Stimulated activated CD4-positive, alpha-beta T cell treated with anti-CD3 and anti-CD28 coated beads, Interleukin-1b, Interleukin-23, amount 100 ng/mL, for 48 hours (primary cell): Measurements from ENCODE around the gene ADAMTS4.
A peak's percentile ranks its signal among the peaks of the same experiment; 100 is the strongest.

ENCODE experiments used
- DNase-seq: peaks from one replicate; pipeline ENCODE4 v3.0.0-alpha.2; 2020

Gene ADAMTS4

DNA sequence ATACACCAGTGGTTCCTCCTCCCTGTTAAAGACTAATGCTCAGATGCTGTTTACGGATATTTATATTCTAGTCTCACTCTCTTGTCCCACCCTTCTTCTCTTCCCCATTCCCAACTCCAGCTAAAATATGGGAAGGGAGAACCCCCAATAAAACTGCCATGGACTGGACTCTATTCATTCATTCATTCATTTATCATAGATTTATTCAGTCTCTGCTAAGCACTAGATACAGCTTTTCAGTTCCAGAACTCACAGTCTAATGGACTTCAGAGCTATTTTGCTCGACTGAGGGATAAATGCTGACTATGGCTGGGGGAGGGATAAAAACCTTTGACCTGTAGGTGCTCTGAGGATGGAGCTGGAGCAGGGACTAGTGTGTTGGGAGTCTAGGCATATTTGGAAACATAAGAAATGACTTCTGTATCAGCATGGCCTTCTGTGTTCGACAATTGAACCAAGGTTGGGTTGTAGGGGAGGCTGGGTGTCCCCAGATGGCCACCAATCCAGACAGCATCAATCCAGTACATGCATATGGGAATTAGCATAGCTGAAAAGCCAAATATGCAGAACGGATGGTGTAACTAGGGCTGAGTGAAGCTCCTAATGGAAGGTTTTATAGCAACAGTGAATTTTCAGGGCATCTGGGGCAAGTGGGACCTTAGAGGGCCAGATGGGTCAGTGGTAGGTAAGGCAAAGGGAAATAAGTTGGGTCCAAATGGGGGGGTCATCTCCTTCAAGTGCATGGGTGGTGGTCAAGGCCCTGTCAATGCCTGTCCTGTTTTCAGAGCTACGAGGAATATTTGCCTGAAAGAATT is 20.4 kb upstream of the ADAMTS4 start:
- DNase-seq = no peak

DNA sequence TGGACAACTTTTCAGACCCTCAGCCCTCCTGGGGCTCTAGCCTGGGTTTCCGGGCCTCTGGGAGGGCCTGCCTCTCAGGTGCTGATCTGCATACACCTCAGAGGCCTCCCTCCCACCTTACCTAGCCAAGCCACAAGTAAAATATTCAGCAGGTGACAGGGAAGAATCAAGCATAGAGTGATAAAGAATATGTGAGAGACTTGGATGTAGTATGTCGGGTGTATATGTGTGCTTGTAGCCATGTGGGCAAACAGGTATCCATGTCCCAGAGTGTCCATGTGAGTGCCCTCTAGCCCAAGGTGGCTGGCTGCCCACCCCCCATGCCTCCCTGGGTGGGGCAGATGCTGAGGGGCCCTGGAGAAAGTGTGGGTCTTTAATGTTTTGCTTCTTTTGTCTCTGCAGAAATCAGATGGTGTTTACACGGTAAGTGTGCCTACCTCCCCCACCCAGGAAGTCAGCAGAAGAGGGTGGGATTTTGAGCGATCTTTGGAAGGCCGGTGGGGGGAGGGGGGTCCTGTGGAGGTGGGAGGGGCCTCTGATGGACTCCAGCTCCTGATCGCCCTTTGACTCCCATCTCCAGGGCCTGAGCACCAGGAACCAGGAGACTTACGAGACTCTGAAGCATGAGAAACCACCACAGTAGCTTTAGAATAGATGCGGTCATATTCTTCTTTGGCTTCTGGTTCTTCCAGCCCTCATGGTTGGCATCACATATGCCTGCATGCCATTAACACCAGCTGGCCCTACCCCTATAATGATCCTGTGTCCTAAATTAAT is 19.6 kb upstream of the ADAMTS4 start:
- no peak for DNase-seq

GRCh38 chr1:161217831-161218230 is 19.0 kb upstream of the ADAMTS4 start:
- DNase-seq = no peak

DNA sequence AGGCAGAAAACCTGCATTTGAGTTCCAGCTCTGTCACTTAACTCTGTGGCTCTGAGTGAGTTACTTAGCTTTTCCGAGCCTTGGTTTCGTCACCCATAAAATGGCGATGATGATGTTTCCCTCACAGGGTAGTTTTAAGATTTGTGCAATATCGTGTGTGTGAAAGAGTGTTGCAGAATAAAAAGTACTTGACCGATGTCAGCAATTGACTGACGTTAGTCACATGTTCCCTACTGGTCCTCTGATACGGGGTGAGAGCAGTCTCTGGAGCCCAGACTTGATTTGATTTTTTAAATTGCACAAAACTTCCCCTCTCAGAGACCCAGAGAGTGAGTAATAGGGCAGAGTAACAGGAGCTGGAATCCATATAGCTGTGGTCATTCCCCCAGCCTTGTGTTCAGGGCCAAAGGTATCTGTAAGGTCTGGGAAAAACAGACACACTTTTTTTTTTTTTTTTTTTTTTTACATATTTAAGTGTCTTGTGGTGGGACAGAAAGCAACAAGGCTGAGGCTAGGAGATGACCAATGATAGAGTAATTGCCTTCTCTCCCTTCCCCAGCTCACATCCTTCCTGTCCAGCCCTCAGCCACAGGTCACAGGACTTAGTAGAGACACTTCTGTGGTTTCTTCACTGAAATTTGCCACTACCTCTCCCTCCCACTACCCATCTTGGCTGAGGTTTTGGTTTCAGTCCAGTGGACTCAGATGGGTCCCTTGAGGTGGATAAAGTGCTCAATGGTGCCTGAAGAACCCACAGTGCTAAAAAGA is 18.3 kb upstream of the ADAMTS4 start:
- DNase-seq = no peak

DNA sequence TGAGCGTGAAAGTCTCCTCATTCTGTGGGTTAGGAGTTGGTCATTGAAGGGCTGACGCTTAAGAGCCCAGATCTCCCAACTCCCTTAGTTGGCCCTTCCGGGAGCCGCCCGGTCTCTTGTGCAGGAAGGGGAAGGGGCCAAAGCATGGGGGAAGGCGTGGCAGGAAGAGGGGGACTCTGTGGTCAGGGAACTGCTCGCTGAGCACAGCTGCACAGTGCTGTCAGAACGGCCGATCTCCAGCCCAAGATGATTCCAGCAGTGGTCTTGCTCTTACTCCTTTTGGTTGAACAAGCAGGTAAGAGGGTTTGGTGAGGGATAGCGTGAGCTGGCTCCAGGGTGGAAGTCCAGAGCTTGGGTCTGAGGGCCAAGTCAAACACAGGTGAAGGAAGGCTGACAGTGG is 16.2 kb upstream of the ADAMTS4 start, which contains the start of gene FCER1G:
TSS of gene FCER1G (plus strand) at position 220 of the 400 bp plus-strand sequence. CDS start at position 247, 27 bp downstream.
- DNase-seq = no peak

- no peak for DNase-seq
Observed at GRCh38 chr1:161214369-161214768, 15.5 kb upstream of the ADAMTS4 start.

- DNase-seq = peak; percentile 76
Observed at GRCh38 chr1:161209790-161210409, 11.0 kb upstream of the ADAMTS4 start.

DNA sequence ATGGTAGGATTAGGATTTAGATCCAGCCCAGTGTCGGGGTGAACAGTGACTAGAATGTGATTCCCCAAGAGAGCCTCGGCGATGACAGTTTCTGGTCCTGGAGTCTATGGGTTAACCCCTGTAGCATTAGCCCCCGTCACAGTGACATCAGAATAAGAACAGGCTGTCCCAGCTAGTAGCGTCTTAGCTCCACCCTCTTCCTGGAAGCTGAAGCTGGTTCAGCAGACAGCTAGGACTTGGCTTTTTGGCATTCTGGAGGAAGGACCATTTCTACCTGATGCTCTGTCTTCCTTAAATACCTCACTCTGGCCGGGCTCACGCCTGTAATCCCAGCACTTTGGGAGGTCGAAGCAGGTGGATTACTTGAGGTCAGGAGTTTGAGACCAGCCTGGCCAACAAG is 8.3 kb upstream of the ADAMTS4 start:
- DNase-seq = no peak

DNA sequence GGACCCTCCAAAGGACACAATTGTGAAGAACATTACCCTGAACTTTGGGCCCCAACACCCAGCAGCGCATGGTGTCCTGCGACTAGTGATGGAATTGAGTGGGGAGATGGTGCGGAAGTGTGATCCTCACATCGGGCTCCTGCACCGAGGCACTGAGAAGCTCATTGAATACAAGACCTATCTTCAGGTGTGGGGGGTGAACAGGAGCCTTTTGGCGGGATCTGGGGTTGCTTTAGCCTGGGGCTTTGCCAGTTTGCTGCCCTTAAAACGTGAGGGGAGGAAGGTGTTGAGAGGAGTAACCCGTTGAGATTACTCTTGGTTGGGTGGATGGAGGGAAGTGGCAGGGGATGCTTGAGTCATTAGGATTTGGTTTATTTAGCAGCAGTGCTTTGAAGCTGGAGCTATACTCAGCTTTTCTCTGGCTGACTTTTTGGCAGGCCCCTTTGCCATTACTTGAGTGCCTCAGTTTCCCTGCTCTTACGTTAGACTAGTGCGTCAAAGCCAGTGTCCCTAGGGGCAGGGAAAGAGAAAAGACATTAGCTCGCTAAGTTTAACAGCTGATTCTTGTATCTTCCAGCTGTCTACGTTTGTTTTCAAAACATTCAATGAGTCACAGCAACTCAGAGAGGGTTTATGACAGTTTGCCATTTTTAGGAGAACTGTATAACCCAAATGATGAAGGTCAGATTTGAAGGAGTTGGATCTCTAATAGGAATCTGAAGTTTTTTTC is 7.7 kb upstream of the ADAMTS4 start:
- DNase-seq = no peak

DNA sequence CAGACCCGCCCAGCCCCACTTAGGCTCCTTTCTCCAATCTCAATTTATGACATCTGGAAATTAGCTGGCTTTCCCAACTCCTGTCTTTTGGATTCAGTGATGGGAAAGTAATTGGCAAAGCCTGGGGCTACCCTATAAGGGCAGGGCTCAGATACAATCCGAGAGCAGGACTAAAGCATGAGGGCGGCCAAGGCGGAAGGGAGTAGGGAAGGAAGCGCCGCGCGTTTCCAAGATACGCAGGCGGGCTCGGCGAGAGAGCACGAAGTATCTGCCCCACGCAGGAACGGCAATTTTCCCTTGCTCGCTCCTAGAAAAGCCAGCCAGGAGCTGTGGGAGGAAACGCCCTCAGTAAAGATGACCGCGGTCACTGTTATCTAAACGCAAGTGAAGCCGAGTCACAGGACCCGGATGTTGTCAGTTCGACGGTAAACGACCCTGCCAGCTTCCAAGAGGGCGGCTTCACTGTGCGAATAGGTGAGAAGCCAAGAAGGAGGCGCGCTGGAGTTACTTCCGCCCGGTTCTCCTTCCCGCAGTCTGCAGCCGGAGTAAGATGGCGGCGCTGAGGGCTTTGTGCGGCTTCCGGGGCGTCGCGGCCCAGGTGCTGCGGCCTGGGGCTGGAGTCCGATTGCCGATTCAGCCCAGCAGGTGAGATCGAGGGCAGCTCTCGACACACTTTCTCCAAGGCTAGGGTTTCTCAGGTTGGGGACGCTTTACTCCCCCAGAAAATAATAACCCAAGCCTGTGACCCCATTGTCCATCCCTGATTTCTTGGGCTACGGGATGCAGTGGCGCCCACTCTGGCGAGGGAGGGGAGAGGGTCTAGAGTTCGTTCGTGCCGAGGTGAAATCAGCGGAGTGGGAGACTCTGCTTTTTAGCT is 3.2 kb upstream of the ADAMTS4 start, which contains the start of gene NDUFS2:
TSS of gene NDUFS2 (plus strand) at position 532 of the 877 bp plus-strand sequence. CDS start at position 551, 19 bp downstream.
- DNase-seq = peak; percentile 97

GRCh38 chr1:161200992-161201835 is 2.4 kb upstream of the ADAMTS4 start:
- no peak for DNase-seq

DNA sequence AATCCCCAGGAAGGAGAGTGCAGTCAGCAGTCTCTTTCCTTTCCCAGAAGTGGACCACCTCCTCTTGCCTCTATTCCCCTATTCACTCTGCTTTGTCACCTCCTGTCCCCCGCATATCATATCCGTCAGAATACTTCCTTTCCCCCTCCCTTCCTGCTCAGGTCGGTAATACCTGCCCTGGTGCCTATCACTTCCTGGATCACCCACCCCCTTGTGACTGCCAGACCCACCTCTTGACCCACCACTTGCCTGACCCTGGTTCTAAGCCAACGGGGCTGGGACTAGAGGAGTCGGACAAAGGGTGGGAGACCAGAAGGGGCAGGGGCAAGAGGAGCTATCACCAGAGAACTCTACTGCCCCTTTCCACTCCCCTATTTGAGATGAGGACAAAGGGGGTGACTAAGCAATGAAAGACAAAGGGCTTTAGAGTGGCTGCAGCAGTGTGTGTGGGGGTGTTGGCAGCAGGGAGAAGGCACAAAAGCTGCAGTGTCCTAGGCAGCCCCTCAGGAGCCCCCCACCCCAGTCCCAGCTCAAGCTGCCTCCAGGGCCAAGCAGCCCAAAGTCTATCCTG is 1.7 kb upstream of the ADAMTS4 start:
- no peak for DNase-seq

GRCh38 chr1:161199506-161200139 is 769 bp upstream of the ADAMTS4 start:
- no peak for DNase-seq

- DNase-seq = no peak
Observed at GRCh38 chr1:161198194-161198896, 509 bp downstream of the ADAMTS4 start.

GRCh38 chr1:161197560-161198193 is 1.2 kb downstream of the ADAMTS4 start:
- no peak for DNase-seq

DNA sequence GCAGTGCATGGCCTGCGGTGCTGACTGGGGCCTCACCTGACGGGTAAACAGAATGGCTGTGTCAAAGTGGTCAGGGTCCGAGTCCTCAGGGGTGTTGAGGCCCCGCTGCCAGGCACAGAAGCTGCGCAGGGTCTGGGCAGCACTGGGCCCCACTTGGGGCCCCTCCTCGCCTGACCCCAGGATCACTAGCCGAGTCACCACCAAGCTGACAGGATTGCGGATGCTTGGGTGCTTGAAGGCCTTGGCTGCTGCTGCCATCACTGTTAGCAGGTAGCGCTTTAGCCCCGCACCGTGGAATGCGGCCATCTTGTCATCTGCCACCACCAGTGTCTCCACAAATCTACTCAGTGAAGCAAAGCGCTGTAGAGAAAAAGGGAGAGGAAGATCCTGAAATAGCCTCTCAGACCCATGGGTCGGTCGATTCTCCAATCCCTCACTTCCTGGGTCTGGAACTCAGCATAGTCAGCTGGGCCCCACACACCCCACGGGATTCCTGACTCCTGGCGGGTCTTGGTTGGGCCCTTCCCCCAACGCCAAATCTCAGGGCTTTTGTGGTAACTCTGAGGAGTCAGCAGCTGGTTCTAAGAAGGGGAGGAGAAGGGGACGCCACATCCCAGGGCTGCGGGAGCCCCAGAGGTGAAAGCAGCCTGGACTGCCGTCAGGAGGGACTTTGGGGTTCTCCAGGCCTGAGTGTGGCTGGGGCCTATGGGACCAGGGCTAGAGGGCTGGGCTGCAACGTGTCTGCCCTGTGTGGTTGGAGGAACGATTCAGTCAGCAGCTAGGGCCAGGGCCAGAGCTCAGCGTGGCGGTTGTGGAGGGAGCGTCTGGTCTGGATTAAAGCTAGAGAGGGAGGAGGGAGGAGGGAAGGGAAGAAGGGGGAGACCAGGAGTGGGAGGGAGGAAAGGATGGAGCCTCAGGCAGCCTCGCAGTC is 2.1 kb downstream of the ADAMTS4 start:
- DNase-seq = no peak

DNA sequence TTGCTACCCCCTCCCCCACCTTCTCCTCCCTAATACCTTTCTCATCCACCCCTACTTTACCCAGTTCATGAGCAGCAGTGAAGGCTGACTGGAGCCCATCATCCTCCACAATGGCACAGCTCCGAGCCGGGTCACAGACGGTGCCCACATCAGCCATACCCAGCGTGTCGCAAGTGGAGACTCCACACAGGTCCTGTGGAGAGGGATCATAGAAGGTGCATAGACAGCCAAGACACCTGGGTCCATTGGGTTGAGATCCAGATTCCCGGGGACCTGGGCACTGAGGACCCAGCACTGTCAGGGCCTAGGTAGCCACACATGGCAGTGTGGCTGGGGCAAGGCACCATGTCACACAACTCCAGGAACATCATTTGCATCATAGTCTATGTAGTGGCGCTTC is 2.7 kb downstream of the ADAMTS4 start:
- no peak for DNase-seq
